Panc1 (cell line): ENCODE measurements around the gene PAX2. TPM values are rescaled to one million over a fixed set of nuclear protein-coding genes. Genes with fewer than 3 reads are reported as not detected.

ENCODE experiments used
- ATAC-seq: fragments of 200-7000 bp; cut with Tn5 transposase; 2 replicates; pipeline ENCODE4 v1.9.1; 2020; ENCODE audit warnings: mild to moderate bottlenecking, moderate library complexity
- BruUV-seq: library from RNA; stranded (reverse); fragments of 400-500 nt; replicated peaks from 2 replicates; lab custom pipeline; 2021; lab: Mats Ljungman, UMichigan
- CTCF ChIA-PET: fragments of 300-600 bp; sonication (Branson Sonifier 250); formaldehyde crosslinking; loops from one replicate; lab custom pipeline; 2022; ENCODE audit warnings: antibody characterized with exemption; lab: Charles Lee
- POLR2A ChIA-PET: fragments of 300-600 bp; sonication (Branson Sonifier 250); formaldehyde crosslinking; loops from one replicate; lab custom pipeline; 2022; ENCODE audit warnings: antibody characterized with exemption; lab: Charles Lee
- DNase-seq: peaks from one replicate; pipeline ENCODE4 v3.0.0-alpha.2; 2010; ENCODE audit warnings: low read depth, low spot score
- H3K27ac ChIP-seq: 2 replicates; pipeline ENCODE4 v1.5.1; 2011; ENCODE audit warnings: mild to moderate bottlenecking, low read length, inconsistent platforms
- H3K27me3 ChIP-seq: fragments of 200-500 bp; sonication (Bioruptor generic); 2 replicates; pipeline ENCODE4 v1.6.0; 2014; ENCODE audit warnings: low read length, inconsistent platforms; ENCODE audit not compliant: control insufficient read depth, insufficient read depth
- H3K36me3 ChIP-seq: fragments of 200-500 bp; sonication (Bioruptor generic); 2 replicates; pipeline ENCODE4 v1.5.1; 2014; ENCODE audit warnings: inconsistent platforms, mild to moderate bottlenecking, low read length, moderate library complexity; ENCODE audit not compliant: control insufficient read depth, insufficient read depth
- H3K4me1 ChIP-seq: 2 replicates; pipeline ENCODE4 v1.5.1; 2011; ENCODE audit warnings: inconsistent platforms, mild to moderate bottlenecking, low read length, moderate library complexity; ENCODE audit not compliant: control insufficient read depth, insufficient read depth
- H3K4me3 ChIP-seq, 2 experiments: 2 replicates each; pipeline ENCODE4 v1.5.1; 2011 to 2012; ENCODE audit warnings: low read depth in 2 of 2, low read length in 2 of 2, mild to moderate bottlenecking in 2 of 2, inconsistent platforms in 1 of 2, moderate library complexity in 1 of 2
- H3K9me3 ChIP-seq: fragments of 200-500 bp; sonication (Bioruptor generic); 2 replicates; pipeline ENCODE4 v1.5.1; 2014; ENCODE audit warnings: low read depth, mild to moderate bottlenecking, inconsistent platforms, low read length, moderate library complexity; ENCODE audit not compliant: control insufficient read depth, insufficient read depth
- CTCF ChIP-seq: fragments of 450-650 bp; IDR thresholded peaks from 2 replicates; pipeline ENCODE4 v1.5.1; 2017; ENCODE audit warnings: mild to moderate bottlenecking
- POLR2AphosphoS5 ChIP-seq: IDR thresholded peaks from 2 replicates; pipeline ENCODE4 v1.6.1; 2012; ENCODE audit warnings: mild to moderate bottlenecking, low read depth, low read length, moderate library complexity
- REST ChIP-seq, 2 experiments: IDR thresholded peaks; 2 replicates each; pipeline ENCODE4 v1.6.1; 2011 to 2012; ENCODE audit warnings: low read depth in 2 of 2, control low read depth in 1 of 2, low read length in 1 of 2, mild to moderate bottlenecking in 1 of 2, moderate library complexity in 1 of 2; ENCODE audit not compliant: insufficient read depth in 1 of 2
- SIN3A ChIP-seq: IDR thresholded peaks from 2 replicates; pipeline ENCODE4 v1.6.1; 2012; ENCODE audit warnings: low read depth, mild to moderate bottlenecking, low read length, moderate library complexity, borderline replicate concordance; ENCODE audit not compliant: insufficient read depth
- TCF7L2 ChIP-seq: IDR thresholded peaks from 2 replicates; pipeline ENCODE4 v1.6.1; 2011; ENCODE audit warnings: mild to moderate bottlenecking, low read depth, low read length, inconsistent platforms
- in situ Hi-C: cut with HindIII; loops from 2 replicates; pipeline ENCODE4 v1.10.0; 2016; ENCODE audit warnings: low sequenced_read_pairs, low pct_unique_long_range_greater_than_20kb
- intact Hi-C: fragments of 100-400 bp; cut with micrococcal nuclease; formaldehyde crosslinking; loops from one replicate; pipeline ENCODE4 v1.10.0; 2022; ENCODE audit not compliant: unreplicated experiment
- total RNA-seq: library from RNA; stranded (reverse); gene quantifications from one replicate; pipeline ENCODE4 v1.2.1, GENCODE V29; 2021; ENCODE audit not compliant: unreplicated experiment

The PAX2 gene
- total RNA-seq, 1 experiment from 2014 or later: 72.3 TPM

GRCh38 chr10:100866575-100867098 is 121.3 kb downstream of the PAX2 start:
- ChIA-PET POLR2A (no interaction called here), CTCF (no interaction called here)
- DNase-seq (no peak), ATAC-seq (no peak)
- Histone ChIP-seq H3K36me3 (no peaks in the 10 kb centered on the region), H3K4me1 (no peaks in the 10 kb centered on the region), H3K9me3 (no peaks in the 10 kb centered on the region), H3K4me3 (no peak overlapping the region), H3K27me3 (no peaks in the 10 kb centered on the region; the same call in 1 of the 2 replicates), H3K27ac (no peak overlapping the region)
- BruUV-seq: no TSS peak
- TF ChIP-seq CTCF (no peak), POLR2AphosphoS5 (no peak), SIN3A (no peak)
- in situ Hi-C loops: no loop called here
- intact Hi-C loops: no loop called here

- ChIA-PET CTCF (no interaction called here), POLR2A (interaction anchor here (0.6 kb wide), 1 partner anchor 324 kb away, joined by 4 read pairs; no protein-coding TSS in a partner anchor)
- H3K27ac ChIP-seq: no peak overlapping the region
- H3K36me3 ChIP-seq: no peaks in the 10 kb centered on the region
- DNase-seq (no peak), ATAC-seq (no peak)
- intact Hi-C loops: no loop called here
- no TSS peak for BruUV-seq
- in situ Hi-C loops: no loop called here
- no peaks in the 10 kb centered on the region for H3K9me3 ChIP-seq
- H3K4me1 ChIP-seq: no peaks in the 10 kb centered on the region
- no peak overlapping the region for H3K4me3 ChIP-seq
- TF ChIP-seq SIN3A: no peak
- no peak for TF ChIP-seq TCF7L2
- TF ChIP-seq CTCF: no peak
- TF ChIP-seq POLR2AphosphoS5: no peak
- no peak for TF ChIP-seq REST (IDR thresholded peaks at IDR 0.05; ENCODE audit: insufficient read depth in 1 of 2, low read depth in 2 of 2, low read length in 1 of 2)
- H3K27me3 ChIP-seq: no peaks in the 10 kb centered on the region
Observed at GRCh38 chr10:100867261-100867963, 122.0 kb downstream of the PAX2 start.
